NCI-H1694 (cell line): ENCODE data around the gene SLC7A4.

Experiments
- DNase-seq: peaks from one replicate; lab custom pipeline; 2025; lab: John Stamatoyannopoulos, UW

The SLC7A4 gene

DNA sequence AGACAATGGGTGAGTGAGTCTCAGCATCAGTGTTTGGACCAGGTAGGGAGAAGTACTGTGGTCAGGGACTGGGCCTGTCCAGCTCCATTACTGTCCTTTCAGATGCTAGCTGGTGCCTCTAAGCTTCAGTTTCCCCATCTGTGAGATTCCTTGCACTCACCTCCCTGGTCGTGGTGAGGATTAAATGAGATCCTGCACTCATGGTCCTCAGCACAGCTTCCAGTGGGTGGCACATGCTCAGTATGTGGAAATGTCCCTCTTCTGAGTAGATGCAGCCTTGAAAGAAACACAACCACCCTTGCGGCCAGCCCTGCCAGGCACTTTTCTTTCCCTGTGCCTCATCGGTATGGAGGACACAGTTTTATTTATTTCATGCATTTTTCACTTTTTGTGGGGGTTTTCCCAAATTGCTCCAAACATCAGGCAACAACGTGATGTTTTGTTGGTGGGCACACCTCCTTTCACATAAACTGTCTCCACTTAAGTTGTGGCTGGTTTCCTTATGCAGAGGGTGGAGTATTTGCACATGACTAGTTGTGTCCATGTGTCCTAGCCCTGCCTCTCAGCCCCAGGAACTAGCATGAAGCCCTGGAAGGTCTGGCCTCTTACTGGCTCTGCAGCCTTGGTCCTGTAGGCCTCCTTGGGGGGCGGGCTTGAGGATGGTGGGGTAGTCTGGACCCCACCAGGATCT is 49.1 kb downstream of the SLC7A4 start:
- no peak for DNase-seq

DNA sequence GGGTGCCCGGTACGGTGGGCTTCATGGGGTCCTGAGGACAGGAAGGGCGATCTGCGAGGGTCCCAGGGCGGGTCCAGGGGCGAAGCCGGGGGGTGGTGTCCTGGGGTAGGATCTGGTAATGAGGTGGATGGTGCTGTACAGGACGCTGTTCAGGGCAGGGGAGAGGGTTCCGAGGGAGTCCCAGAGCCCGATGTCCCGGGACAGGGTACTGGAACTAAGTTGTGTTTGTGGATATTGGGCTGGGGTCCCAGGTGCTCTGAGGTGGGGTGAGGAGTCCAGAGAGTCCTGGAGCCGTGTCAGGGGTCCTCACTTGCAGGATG is 49.8 kb downstream of the SLC7A4 start:
- DNase-seq, result no peak

DNA sequence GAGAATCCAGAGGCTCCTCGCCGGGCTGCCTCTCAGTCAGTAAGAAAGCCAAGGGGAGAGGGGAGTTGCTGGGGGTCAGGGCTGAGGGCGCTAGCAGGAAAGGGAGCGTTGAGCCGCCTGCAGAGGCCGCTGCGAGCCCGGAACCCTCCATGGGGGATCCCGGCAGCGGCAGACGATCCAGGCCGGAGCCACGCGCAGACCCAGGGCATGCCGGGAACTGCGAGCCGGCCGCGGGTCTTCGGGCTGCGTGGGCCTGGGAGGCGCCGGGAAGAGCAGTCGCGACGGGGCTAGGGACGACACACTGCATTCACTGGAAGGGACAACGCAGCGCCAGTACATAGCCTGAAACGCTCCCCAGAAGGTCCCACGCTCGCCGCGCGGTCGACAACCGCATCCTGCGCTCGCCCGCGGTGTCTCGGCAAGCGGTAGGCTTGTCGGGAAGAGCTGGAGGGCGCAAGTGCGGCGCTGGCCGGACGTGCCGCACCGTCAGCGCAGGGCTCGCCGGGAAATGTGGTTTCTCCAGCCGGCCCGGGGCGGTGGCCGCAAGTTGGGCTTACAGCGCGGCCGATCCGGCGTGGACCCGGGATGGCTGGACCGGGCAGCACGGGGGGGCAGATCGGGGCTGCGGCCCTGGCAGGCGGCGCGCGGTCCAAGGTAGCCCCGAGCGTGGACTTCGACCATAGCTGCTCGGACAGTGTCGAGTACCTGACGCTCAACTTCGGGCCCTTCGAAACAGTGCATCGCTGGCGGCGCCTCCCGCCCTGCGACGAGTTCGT is 50.4 kb downstream of the SLC7A4 start, which contains the start of gene LZTR1:
Gene LZTR1 (plus strand): TSS at position 511 of the 776 bp plus-strand sequence. CDS start 75 bp downstream, at position 586.
- peak; percentile 38 for DNase-seq

DNA sequence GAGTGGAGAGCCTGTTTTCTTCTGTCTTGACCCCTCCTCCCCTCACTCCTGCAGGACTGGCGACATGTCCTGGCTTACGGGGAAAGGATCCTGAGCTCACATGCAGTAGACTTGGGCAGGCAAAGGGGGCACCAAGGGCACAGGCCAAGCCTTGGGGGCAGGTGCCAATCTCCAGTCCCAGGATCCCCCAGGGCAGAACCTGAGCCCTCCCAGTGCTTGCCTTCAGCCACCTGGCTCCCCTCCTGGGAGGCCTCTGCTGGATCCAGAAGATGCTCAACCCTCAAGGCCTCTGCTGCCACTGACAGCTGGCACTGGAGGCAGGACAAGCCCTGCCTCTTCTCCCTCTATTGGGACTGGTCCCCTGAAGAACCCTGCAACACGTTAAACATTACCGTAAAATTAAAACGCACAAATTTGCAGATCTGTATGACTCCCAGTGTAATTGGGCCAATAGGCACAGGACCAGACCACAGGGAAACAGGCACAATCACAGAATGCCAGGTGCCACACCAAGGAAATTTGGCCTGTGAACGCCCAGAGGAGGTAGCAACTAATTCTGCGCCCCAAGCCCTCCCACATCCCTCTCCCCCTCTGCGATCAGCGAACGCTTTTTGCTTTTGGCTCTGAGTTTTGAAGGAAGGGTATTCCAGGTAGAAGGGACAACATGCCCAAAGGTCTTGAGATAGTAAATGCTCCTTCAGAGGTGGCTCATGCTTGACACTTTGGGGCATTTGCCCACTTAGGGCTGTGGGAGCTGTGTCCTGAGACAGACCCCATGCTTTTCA is 51.2 kb downstream of the SLC7A4 start:
- DNase-seq, result no peak

DNA sequence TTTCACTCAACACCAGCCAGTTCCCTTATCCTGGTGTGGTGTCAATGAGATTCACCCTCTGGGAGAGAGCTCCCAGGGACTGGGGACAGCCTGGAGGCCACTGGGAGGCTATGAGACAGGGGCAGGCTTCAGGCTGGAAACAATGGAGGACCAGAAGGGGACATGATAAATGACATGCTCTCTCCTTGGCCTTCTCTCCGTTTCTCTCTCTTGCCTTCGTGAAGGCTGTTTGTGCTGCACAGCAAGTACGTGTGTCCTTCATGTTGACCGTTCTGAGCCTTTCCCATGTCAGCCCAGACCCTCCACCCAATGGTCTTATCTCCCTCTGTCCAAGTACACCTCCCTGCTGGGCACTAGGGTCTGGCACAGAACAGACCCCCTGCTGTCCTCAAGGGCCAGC is 51.8 kb downstream of the SLC7A4 start:
- no peak for DNase-seq

DNA sequence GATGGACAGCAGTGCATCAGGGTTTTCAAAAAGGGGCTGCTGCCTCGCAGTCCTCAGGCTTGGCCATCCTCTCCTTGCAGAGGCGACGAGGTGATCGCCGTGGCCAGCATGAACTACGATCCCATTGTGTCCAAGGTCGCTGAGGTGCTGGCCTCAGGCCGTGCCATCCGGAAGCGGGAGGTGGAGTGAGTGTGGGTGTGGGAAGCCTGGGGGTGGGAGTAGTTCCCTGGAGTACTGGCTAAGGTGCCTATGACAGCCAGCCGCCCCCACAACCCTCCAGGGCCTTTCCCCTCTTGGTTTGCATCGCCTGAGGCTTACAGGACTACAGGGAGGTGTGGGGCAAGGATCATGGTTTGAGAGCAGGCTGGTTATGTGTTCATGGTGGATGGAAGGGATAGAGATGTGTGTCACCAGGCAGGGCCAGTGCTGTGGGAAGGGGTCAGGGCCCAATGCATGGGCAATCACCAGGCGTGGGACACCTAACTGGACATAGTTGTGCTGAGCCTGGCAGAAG is 52.4 kb downstream of the SLC7A4 start:
- no peak for DNase-seq

DNA sequence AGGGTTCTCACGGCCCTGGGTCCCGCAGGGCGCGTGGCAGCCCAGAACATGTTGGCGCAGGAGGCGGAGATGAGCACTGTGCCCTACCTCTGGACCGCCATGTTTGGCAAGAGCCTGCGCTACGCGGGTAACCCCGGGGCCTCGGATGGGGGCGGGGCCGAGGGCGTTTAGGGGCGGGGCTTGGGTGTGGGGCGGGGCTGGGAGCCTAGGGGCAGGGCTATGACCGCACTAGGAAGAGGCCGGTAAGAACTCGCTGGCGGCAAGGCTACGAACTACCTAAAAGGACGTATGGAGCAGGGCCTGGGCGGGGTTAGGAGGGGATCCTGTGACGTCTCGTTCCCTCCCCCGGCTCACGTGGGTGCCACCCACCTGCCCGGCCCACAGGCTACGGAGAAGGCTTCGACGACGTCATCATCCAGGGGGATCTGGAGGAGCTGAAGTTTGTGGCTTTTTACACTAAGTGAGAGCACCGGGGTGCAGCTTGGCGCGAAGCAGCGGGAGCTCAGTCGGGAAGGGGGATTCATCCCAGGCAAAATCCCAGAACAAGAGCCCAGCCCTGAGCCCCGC is 53.0 kb downstream of the SLC7A4 start:
- DNase-seq, result no peak
